A673 (cell line): ENCODE measurements around the gene INPP5A. TPM values are rescaled to one million over a fixed set of nuclear protein-coding genes. Genes with fewer than 3 reads are reported as not detected.

Experiments used
- BruUV-seq: library from RNA; stranded (reverse); fragments of 400-500 nt; replicated peaks from 2 replicates; lab custom pipeline; 2021; lab: Mats Ljungman, UMichigan
- CTCF ChIA-PET: fragments of 300-600 bp; sonication (Branson Sonifier 250); formaldehyde crosslinking; loops from one replicate; lab custom pipeline; 2022; ENCODE audit warnings: antibody characterized with exemption; lab: Charles Lee
- POLR2A ChIA-PET: fragments of 300-600 bp; sonication (Branson Sonifier 250); formaldehyde crosslinking; loops from one replicate; lab custom pipeline; 2022; ENCODE audit warnings: antibody characterized with exemption; ENCODE audit not compliant: low non-redundant PET; lab: Charles Lee
- DNase-seq: peaks from one replicate; pipeline ENCODE4 v3.0.0-alpha.2; 2015; ENCODE audit warnings: low spot score
- H3K27ac ChIP-seq: fragments of 200-600 bp; sonication (generic); 2 replicates; pipeline ENCODE4 v1.5.1; 2016; ENCODE audit warnings: mixed run types, low read depth, mild to moderate bottlenecking, mixed read lengths, antibody characterized with exemption, low read length; ENCODE audit not compliant: poor library complexity, severe bottlenecking
- H3K27me3 ChIP-seq: fragments of 200-600 bp; sonication (generic); replicated peaks from 2 replicates; pipeline ENCODE4 v1.6.1; 2017; ENCODE audit warnings: mixed run types, low read depth, mild to moderate bottlenecking, mixed read lengths, antibody characterized with exemption, low read length; ENCODE audit not compliant: insufficient read depth, poor library complexity
- H3K36me3 ChIP-seq: fragments of 200-600 bp; sonication (generic); 2 replicates; pipeline ENCODE4 v1.6.1; 2016; ENCODE audit warnings: mixed run types, mild to moderate bottlenecking, mixed read lengths, antibody characterized with exemption, low read length; ENCODE audit not compliant: insufficient read depth, poor library complexity, severe bottlenecking
- H3K4me1 ChIP-seq: fragments of 200-600 bp; sonication (generic); 2 replicates; pipeline ENCODE4 v1.6.1; 2017; ENCODE audit warnings: mixed run types, mild to moderate bottlenecking, mixed read lengths, antibody characterized with exemption, low read length; ENCODE audit not compliant: insufficient read depth, poor library complexity, severe bottlenecking
- H3K4me3 ChIP-seq: fragments of 200-600 bp; sonication (generic); 2 replicates; pipeline ENCODE4 v1.5.1; 2016; ENCODE audit warnings: low read depth, mixed run types, mild to moderate bottlenecking, mixed read lengths, low read length; ENCODE audit not compliant: poor library complexity, severe bottlenecking
- H3K9me3 ChIP-seq: fragments of 200-600 bp; sonication (generic); 2 replicates; pipeline ENCODE4 v1.6.1; 2016; ENCODE audit warnings: mixed run types, low read depth, mild to moderate bottlenecking, mixed read lengths, antibody characterized with exemption, low read length; ENCODE audit not compliant: poor library complexity, severe bottlenecking
- CTCF ChIP-seq: fragments of 300-800, 200-600 bp; sonication (generic); conservative IDR thresholded peaks from 2 replicates; pipeline ENCODE4 v1.5.1; 2017; ENCODE audit warnings: low read depth, mild to moderate bottlenecking, antibody characterized with exemption, low read length, moderate library complexity, mixed read lengths
- EZH2 ChIP-seq: fragments of 200-600 bp; sonication (generic); IDR thresholded peaks from 2 replicates; pipeline ENCODE4 v1.6.1; 2017; ENCODE audit warnings: borderline replicate concordance, low read depth, mild to moderate bottlenecking, mixed read lengths, antibody characterized with exemption, low read length; ENCODE audit not compliant: poor library complexity, severe bottlenecking
- intact Hi-C: fragments of 100-400 bp; cut with micrococcal nuclease; formaldehyde crosslinking; loops from one replicate; pipeline ENCODE4 v1.10.0; 2022; ENCODE audit not compliant: unreplicated experiment
- total RNA-seq: library from RNA; stranded (reverse); gene quantifications from 2 replicates; pipeline ENCODE4 v1.2.3, GENCODE V29; 2021

The INPP5A gene
- total RNA-seq, 1 experiment from 2014 or later, result 21.8 TPM

DNA sequence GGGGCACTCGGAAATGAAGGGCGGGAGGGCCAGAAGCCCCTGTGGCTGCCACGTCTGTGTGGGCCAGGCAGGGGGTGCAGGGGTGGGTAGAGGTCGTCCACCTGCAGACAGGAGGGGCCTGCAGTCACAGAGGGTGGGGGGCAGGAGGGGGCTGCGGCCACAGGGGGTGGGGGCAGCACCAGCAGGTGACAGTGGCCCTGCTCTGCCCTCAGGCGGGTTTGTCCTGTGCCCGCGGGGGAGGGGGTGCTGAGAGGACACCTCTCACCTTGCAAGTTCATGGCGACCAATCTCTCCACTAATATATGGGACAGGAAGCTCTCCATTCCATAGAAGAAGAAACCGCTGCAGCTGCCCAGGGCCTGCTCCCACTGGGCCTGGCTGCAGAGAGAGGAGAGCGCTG lies 274.9 kb downstream of the INPP5A start:
- no peak overlapping the region for H3K27ac ChIP-seq
- ChIA-PET POLR2A (no interaction called here), CTCF (interaction anchor here (0.6 kb wide), 1 partner anchor 430 kb away, joined by 3 read pairs; no protein-coding TSS in a partner anchor)
- TF ChIP-seq EZH2 (no peak), CTCF (no peak)
- no TSS peak for BruUV-seq
- intact Hi-C loops, result no loop called here
- H3K27me3 ChIP-seq, result peaks cover 56% of the 10 kb centered on the region
- H3K36me3 ChIP-seq, result no peaks in the 10 kb centered on the region
- no peak for DNase-seq
- no peak overlapping the region for H3K4me3 ChIP-seq
- no peaks in the 10 kb centered on the region for H3K4me1 ChIP-seq
- H3K9me3 ChIP-seq, result no peaks in the 10 kb centered on the region

DNA sequence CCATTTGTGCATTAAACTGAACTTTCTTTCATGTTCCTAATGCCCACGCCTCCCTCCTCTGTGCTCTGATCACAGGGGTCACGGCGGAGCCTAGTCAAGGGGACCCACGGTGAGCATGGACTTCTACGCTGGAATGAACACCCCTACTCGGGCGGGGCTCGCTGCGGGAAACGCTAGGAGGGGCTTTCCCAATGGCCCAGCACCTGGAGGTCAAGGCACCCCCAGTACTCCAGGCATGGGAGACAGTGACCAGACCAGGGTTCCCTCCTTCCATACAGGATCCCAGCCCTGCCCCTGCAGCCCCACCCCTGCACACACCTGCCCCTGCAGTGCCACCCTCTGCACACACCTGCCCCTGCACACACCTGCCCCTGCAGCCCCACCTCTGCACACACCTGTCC lies 275.4 kb downstream of the INPP5A start:
- no TSS peak for BruUV-seq
- intact Hi-C loops, result no loop called here
- no peak overlapping the region for H3K27ac ChIP-seq
- DNase-seq, result no peak
- TF ChIP-seq EZH2 (no peak), CTCF (no peak)
- H3K9me3 ChIP-seq, result no peaks in the 10 kb centered on the region
- POLR2A ChIA-PET, result no interaction called here
- CTCF ChIA-PET, result no interaction called here
- no peaks in the 10 kb centered on the region for H3K36me3 ChIP-seq
- no peak overlapping the region for H3K4me3 ChIP-seq
- H3K27me3 ChIP-seq, result peaks cover 59% of the 10 kb centered on the region
- no peaks in the 10 kb centered on the region for H3K4me1 ChIP-seq

GRCh38 chr10:132813560-132814468 lies 276.2 kb downstream of the INPP5A start:
- DNase-seq, result no peak
- POLR2A ChIA-PET, result no interaction called here
- no peaks in the 10 kb centered on the region for H3K9me3 ChIP-seq

More at GRCh38 chr10:132813560-132814468, 276.2 kb downstream of the INPP5A start:
- Histone ChIP-seq H3K27ac (no peak overlapping the region), H3K36me3 (no peaks in the 10 kb centered on the region), H3K4me1 (no peaks in the 10 kb centered on the region), H3K4me3 (no peak overlapping the region), H3K27me3 (peaks cover 61% of the 10 kb centered on the region)
- intact Hi-C loops, result no loop called here
- CTCF ChIA-PET, result no interaction called here
- BruUV-seq, result no TSS peak
- TF ChIP-seq CTCF, result no peak
- TF ChIP-seq EZH2, result no peak
